NCI-H2196 treated with DMSO at 0.1 percent for 48 hours (cell line): ENCODE measurements around the gene HOMER2.

Experiments
- DNase-seq: peaks from one replicate; lab custom pipeline; 2025; ENCODE audit not compliant: unreplicated experiment; lab: John Stamatoyannopoulos, UW

HOMER2 gene

DNA sequence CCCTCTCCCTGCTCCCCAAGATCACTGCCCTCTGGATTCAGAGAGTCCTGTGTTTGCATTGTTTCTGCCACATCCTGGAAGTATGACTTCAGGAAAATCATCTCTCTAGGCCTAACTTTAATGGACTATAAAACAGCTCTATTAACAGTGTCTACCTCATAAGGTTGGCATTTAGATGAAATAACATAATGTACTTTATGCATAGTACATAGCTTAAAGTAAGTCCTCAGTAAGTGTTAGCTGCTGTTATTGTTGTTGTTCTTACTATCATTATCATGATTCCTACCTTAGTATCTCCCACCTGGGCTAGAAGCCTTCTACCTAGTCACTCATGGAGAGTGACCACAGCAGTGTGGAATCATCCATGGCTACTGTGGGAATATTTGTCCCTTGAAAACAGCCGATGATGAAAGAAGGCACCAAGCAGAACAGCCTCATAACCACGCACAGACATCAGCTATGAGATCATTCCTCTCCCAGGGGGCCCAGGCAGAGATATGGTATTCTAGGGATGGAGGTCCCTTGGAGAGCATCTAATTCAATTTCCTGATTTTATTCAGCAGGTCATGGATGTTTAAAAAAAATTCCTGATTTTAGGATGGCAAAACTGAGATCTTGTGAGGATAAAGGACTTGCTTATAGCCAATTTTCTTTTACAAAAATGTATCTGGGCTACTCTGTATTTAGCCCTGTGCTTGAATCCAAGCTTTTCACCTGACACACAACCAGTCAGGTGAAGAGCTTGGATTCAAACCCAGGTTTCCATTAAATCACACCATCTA is 148.5 kb downstream of the HOMER2 start:
- no peak for DNase-seq

DNA sequence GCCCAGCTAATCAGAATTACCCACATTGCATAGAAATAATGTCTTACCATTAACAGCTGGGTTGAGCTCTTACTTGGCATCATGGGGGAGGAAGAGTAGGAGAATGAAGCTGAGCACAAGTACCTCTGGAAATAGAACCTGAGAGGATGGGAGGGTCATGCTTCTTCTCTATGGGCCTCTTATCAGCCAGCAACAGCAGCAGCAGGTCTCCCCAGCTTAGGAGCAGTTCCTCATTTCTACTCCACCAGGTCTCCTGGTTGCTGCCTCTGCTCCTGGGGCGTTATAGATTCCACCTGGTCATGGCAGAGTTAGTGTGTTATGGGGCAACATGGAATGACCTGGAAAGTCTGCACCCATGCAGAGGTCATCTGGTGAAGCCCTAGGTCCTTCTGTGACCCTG is 150.0 kb downstream of the HOMER2 start:
- DNase-seq = no peak

DNA sequence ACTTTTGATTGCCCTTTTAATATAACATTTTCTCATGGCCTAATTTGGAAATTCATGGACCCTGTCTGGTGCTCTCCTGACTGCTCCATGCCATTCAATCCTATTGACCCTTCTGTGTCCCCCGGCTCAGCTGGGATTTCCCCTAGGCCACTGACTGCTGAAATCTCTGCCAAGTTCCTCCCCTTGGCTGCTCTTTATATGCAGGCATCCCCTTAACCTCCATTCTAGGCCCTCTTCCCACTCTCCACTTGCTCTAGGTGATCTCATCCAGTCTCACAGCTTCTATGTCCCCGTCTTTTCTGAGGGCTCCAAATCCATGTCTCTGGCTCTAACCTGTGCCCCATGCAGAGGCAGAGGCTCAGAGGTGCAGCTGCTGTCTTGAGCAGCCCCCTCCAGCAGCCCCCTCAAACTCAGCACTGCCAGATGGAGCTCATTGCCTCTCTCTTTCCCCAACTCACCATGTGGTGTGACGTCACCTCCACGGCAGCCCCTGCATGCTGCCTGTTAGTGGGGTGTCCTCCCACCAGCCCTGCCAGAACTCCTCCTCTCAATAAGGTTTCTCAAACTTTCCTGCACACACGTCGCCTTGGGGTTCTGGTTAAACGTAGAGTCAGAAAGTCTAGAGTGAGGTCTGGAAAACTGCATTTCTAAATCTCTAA is 153.2 kb downstream of the HOMER2 start:
- no peak for DNase-seq
